SK-N-SH (cell line): ENCODE results near the gene GABRG3. TPM values are rescaled to one million over a fixed set of nuclear protein-coding genes. Genes with fewer than 3 reads are reported as not detected.

Experiments
- CTCF ChIA-PET: fragments of 300-600, 350-600 bp; formaldehyde crosslinking; extraction: SDS; loops from one replicate; lab custom pipeline; 2021; lab: Yijun Ruan, JAX
- POLR2A ChIA-PET: fragments of 350-600 bp; sonication (Branson Sonifier 250); formaldehyde crosslinking; extraction: SDS; loops from one replicate; lab custom pipeline; 2020; ENCODE audit warnings: antibody characterized with exemption, inconsistent platforms; lab: Yijun Ruan, JAX
- DNase-seq: peaks from one replicate; pipeline ENCODE4 v3.0.0; 2012
- H2AFZ ChIP-seq: fragments of 200-600 bp; sonication (generic); 2 replicates; pipeline ENCODE4 v1.8.1; 2016; ENCODE audit warnings: antibody characterized with exemption, mild to moderate bottlenecking, low read depth
- H3F3A ChIP-seq: fragments of 200-600 bp; sonication (generic); replicated peaks from 2 replicates; pipeline ENCODE3; 2016; ENCODE audit warnings: antibody characterized with exemption, mild to moderate bottlenecking; ENCODE audit not compliant: insufficient read depth
- H3K27ac ChIP-seq, 2 experiments: fragments of 200-500 bp in 1 of 2; fragments of 200-600 bp in 1 of 2; sonication (Bioruptor generic) in 1 of 2; sonication (generic), shearing (Covaris generic) in 1 of 2; 2 replicates each; pipeline versions ENCODE4 v1.5.1 to v1.6.1; 2014 to 2016; ENCODE audit warnings: low read depth in 2 of 2, inconsistent platforms in 1 of 2, low read length in 1 of 2, mild to moderate bottlenecking in 1 of 2, mixed read lengths in 1 of 2
- H3K27me3 ChIP-seq: fragments of 200-600 bp; sonication (generic), shearing (Covaris generic); 2 replicates; pipeline ENCODE4 v1.6.1; 2016; ENCODE audit warnings: mixed run types; ENCODE audit not compliant: insufficient read depth
- H3K36me3 ChIP-seq, 2 experiments: fragments of 200-500 bp in 1 of 2; fragments of 200-600 bp in 1 of 2; sonication (Bioruptor generic) in 1 of 2; sonication (generic) in 1 of 2; replicated peaks in 1 of 2; 2 replicates each; pipeline versions ENCODE3 to v1.5.1; 2014 to 2016; ENCODE audit warnings: low read length in 1 of 2, mild to moderate bottlenecking in 1 of 2; ENCODE audit not compliant: insufficient read depth in 2 of 2, control insufficient read depth in 1 of 2
- H3K4me1 ChIP-seq, 2 experiments: fragments of 200-500 bp in 1 of 2; fragments of 200-600 bp in 1 of 2; sonication (Bioruptor generic) in 1 of 2; sonication (generic), shearing (Covaris generic) in 1 of 2; 2 replicates each; pipeline versions ENCODE4 v1.5.1 to v1.6.1; 2014 to 2016; ENCODE audit warnings: low read depth in 1 of 2, low read length in 1 of 2, mixed run types in 1 of 2; ENCODE audit not compliant: insufficient read depth in 2 of 2, control insufficient read depth in 1 of 2
- H3K4me2 ChIP-seq: fragments of 200-600 bp; sonication (generic), shearing (Covaris generic); 2 replicates; pipeline ENCODE4 v1.6.1; 2017; ENCODE audit warnings: mixed run types
- H3K4me3 ChIP-seq, 2 experiments: fragments of 200-500 bp in 1 of 2; fragments of 200-600 bp in 1 of 2; sonication (Bioruptor generic) in 1 of 2; sonication (generic), shearing (Covaris generic) in 1 of 2; 2 replicates each; pipeline versions ENCODE4 v1.5.1 to v1.8.1; 2014 to 2016; ENCODE audit warnings: low read depth in 2 of 2, inconsistent platforms in 1 of 2, low read length in 1 of 2, mild to moderate bottlenecking in 1 of 2, mixed read lengths in 1 of 2, moderate library complexity in 1 of 2
- H3K79me2 ChIP-seq: fragments of 200-600 bp; sonication (generic); 2 replicates; pipeline ENCODE4 v1.8.1; 2017; ENCODE audit warnings: mild to moderate bottlenecking; ENCODE audit not compliant: insufficient read depth
- H3K9ac ChIP-seq: fragments of 200-600 bp; sonication (generic); 2 replicates; pipeline ENCODE4 v1.6.1; 2017; ENCODE audit warnings: mixed run types
- H3K9me2 ChIP-seq: fragments of 200-600 bp; sonication (generic); 2 replicates; pipeline ENCODE4 v1.6.1; 2017; ENCODE audit warnings: mixed run types
- H3K9me3 ChIP-seq: fragments of 200-600 bp; sonication (generic); 2 replicates; pipeline ENCODE4 v1.6.1; 2017; ENCODE audit warnings: mixed run types, mild to moderate bottlenecking, moderate library complexity
- H4K20me1 ChIP-seq: fragments of 200-600 bp; sonication (generic); 2 replicates; pipeline ENCODE4 v1.6.1; 2017; ENCODE audit warnings: mild to moderate bottlenecking, mixed run types; ENCODE audit not compliant: insufficient read depth
- CHD2 ChIP-seq: fragments of 150-350 bp; IDR thresholded peaks from 2 replicates; pipeline ENCODE4 v1.6.1; 2018; ENCODE audit warnings: low read length; ENCODE audit not compliant: partially characterized antibody
- ELF1 ChIP-seq: IDR thresholded peaks from 2 replicates; pipeline ENCODE4 v1.4.0; 2012
- EP300 ChIP-seq, 2 experiments: IDR thresholded peaks; 2 replicates each; pipeline versions ENCODE4 v1.4.0 to v1.6.1; 2012; ENCODE audit warnings: borderline replicate concordance in 1 of 2, low read depth in 1 of 2, low read length in 1 of 2
- FOXJ3 ChIP-seq: sonication (generic); formaldehyde crosslinking; IDR thresholded peaks from 2 replicates; pipeline ENCODE4 v1.5.1; 2020; ENCODE audit warnings: mild to moderate bottlenecking, missing genetic modification reagents
- FOXM1 ChIP-seq: IDR thresholded peaks from 2 replicates; pipeline ENCODE4 v1.4.0; 2012; ENCODE audit warnings: low read depth, mild to moderate bottlenecking
- GABPA ChIP-seq: IDR thresholded peaks from 2 replicates; pipeline ENCODE4 v1.4.0; 2012; ENCODE audit warnings: low read depth, mild to moderate bottlenecking
- NFIC ChIP-seq: IDR thresholded peaks from 2 replicates; pipeline ENCODE4 v1.4.0; 2012; ENCODE audit warnings: borderline replicate concordance
- NRF1 ChIP-seq: IDR thresholded peaks from 2 replicates; pipeline ENCODE4 v1.6.1; 2012; ENCODE audit warnings: low read depth, mild to moderate bottlenecking, low read length
- POLR2AphosphoS5 ChIP-seq: IDR thresholded peaks from 2 replicates; pipeline ENCODE4 v1.6.1; 2012; ENCODE audit warnings: low read depth, low read length
- RAD21 ChIP-seq: IDR thresholded peaks from 2 replicates; pipeline ENCODE4 v1.6.1; 2012; ENCODE audit warnings: mild to moderate bottlenecking, low read length
- REST ChIP-seq: IDR thresholded peaks from 2 replicates; pipeline ENCODE4 v1.6.1; 2012; ENCODE audit warnings: mild to moderate bottlenecking, low read depth, low read length, moderate library complexity
- RFX5 ChIP-seq: IDR thresholded peaks from 2 replicates; pipeline ENCODE4 v1.6.1; 2012; ENCODE audit warnings: mild to moderate bottlenecking, improper control_type of control experiment, low read length
- RXRA ChIP-seq: IDR thresholded peaks from 2 replicates; pipeline ENCODE4 v1.4.0; 2012; ENCODE audit warnings: low read depth, mild to moderate bottlenecking, borderline replicate concordance
- SIN3A ChIP-seq: IDR thresholded peaks from 2 replicates; pipeline ENCODE4 v1.6.1; 2012; ENCODE audit warnings: low read depth, mild to moderate bottlenecking, low read length, moderate library complexity, borderline replicate concordance
- SMC3 ChIP-seq: IDR thresholded peaks from 2 replicates; pipeline ENCODE4 v1.6.1; 2012; ENCODE audit warnings: low read depth, low read length, improper control_type of control experiment
- TEAD4 ChIP-seq: IDR thresholded peaks from 2 replicates; pipeline ENCODE4 v1.4.0; 2012; ENCODE audit warnings: mild to moderate bottlenecking, borderline replicate concordance; ENCODE audit not compliant: insufficient read depth
- USF1 ChIP-seq: IDR thresholded peaks from 2 replicates; pipeline ENCODE4 v1.4.0; 2012; ENCODE audit warnings: low read depth, borderline replicate concordance
- YY1 ChIP-seq: IDR thresholded peaks from 2 replicates; pipeline ENCODE4 v1.4.0; 2012; ENCODE audit warnings: low read depth, mild to moderate bottlenecking
- WGBS: methylation state at CpG from one replicate; pipeline ENCODE4 v1.1.6; 2017; ENCODE audit warnings: low lambda C conversion rate; 5-methylcytosine and 5-hydroxymethylcytosine counted together
- polyA plus RNA-seq, 3 experiments: library from polyadenylated mRNA; depleted of rRNA; stranded (reverse); fragments of >200 nt; gene quantifications; 2 replicates each; pipeline ENCODE4 v1.2.3, GENCODE V29; 2012
- TF ChIP-seq, protein P1 (sequence below): IDR thresholded peaks from 2 replicates; pipeline ENCODE4 v1.4.0; 2012; ENCODE audit warnings: low read depth, borderline replicate concordance
- TF ChIP-seq, protein P2 (sequence below): IDR thresholded peaks from 2 replicates; pipeline ENCODE4 v1.4.0; 2012; ENCODE audit warnings: low read depth

The GABRG3 gene
- polyA plus RNA-seq, 1 of the 3 experiments (the other 2 are of a cell fraction) = not detected

DNA sequence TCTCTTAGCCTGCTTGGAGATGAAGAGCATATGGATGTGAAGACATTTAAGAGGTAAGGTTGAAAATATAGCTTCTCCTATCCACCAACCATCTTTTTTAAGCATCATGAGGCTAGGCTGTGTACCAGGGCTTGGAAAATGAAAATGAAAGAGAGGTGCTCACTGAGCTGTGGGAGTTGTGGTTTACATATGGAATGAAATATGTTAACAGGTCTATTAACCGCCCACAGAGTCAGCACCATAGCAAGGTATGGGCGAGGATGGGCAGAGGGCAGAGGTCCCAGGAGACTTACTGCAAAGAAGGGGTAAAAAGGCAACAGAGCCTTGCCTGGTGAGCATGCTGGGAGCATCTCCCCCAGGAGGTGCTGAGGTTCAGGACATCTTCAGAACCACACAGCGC, 273.1 kb downstream of the GABRG3 start:
- H3K9me2 ChIP-seq = no peaks in the 10 kb centered on the region
- 44% methylated on average over 2 of the region's 3 CpGs for WGBS
- no peak overlapping the region for H3K4me2 ChIP-seq
- TF ChIP-seq POLR2AphosphoS5 (no peak), RAD21 (no peak), ELF1 (no peak), NRF1 (no peak), CHD2 (no peak), USF1 (no peak)
- TF ChIP-seq, protein P1, sequence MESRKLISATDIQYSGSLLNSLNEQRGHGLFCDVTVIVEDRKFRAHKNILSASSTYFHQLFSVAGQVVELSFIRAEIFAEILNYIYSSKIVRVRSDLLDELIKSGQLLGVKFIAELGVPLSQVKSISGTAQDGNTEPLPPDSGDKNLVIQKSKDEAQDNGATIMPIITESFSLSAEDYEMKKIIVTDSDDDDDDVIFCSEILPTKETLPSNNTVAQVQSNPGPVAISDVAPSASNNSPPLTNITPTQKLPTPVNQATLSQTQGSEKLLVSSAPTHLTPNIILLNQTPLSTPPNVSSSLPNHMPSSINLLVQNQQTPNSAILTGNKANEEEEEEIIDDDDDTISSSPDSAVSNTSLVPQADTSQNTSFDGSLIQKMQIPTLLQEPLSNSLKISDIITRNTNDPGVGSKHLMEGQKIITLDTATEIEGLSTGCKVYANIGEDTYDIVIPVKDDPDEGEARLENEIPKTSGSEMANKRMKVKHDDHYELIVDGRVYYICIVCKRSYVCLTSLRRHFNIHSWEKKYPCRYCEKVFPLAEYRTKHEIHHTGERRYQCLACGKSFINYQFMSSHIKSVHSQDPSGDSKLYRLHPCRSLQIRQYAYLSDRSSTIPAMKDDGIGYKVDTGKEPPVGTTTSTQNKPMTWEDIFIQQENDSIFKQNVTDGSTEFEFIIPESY = no peak
- H3K36me3 ChIP-seq = no peaks in the 10 kb centered on the region
- no peak overlapping the region for H2AFZ ChIP-seq
- ChIA-PET CTCF (interaction anchor here (1.0 to 2.5 kb wide), 2 partner anchors 115 to 353 kb away, joined by 3 to 7 read pairs; no protein-coding TSS in a partner anchor), POLR2A (no interaction called here)
- no peak overlapping the region for H3K27ac ChIP-seq
- H3K9ac ChIP-seq = no peak overlapping the region
- no peaks in the 10 kb centered on the region for H4K20me1 ChIP-seq
- no peaks in the 10 kb centered on the region for H3K79me2 ChIP-seq
- DNase-seq = no peak
- H3K27me3 ChIP-seq = no peaks in the 10 kb centered on the region
- no peak overlapping the region for H3K4me3 ChIP-seq
- H3K4me1 ChIP-seq = peaks cover 0 to 8% of the 10 kb centered on the region in 2 experiments; a peak in 1 of 4 replicates
- no peaks in the 10 kb centered on the region for H3K9me3 ChIP-seq
- no peaks in the 10 kb centered on the region for H3F3A ChIP-seq

- DNase-seq = no peak
- no peak for TF ChIP-seq TEAD4
- no peak for TF ChIP-seq EP300 (IDR thresholded peaks at IDR 0.05; ENCODE audit: borderline replicate concordance in 1 of 2, low read depth in 1 of 2, low read length in 1 of 2)
- no peak for TF ChIP-seq FOXJ3 (CRISPR knock-in tag)
- TF ChIP-seq ELF1 = no peak
- no peak for TF ChIP-seq REST
- no peak for TF ChIP-seq YY1
- no peak for TF ChIP-seq USF1
- no peak for TF ChIP-seq RXRA
- no peak for TF ChIP-seq GABPA
- TF ChIP-seq RFX5 = no peak
- no peak for TF ChIP-seq NFIC
- no peak for TF ChIP-seq FOXM1
- no peak for TF ChIP-seq SIN3A
- TF ChIP-seq, protein P2, sequence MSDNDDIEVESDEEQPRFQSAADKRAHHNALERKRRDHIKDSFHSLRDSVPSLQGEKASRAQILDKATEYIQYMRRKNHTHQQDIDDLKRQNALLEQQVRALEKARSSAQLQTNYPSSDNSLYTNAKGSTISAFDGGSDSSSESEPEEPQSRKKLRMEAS = no peak
- TF ChIP-seq SMC3 = no peak
These were observed 277.3 kb downstream of the GABRG3 start for GRCh38 chr15:27248251-27248650.

More at GRCh38 chr15:27248251-27248650, 277.3 kb downstream of the GABRG3 start:
- no peak overlapping the region for H3K27ac ChIP-seq
- POLR2A ChIA-PET = no interaction called here
- CTCF ChIA-PET = no interaction called here
- no peaks in the 10 kb centered on the region for H3K9me3 ChIP-seq
- no peak overlapping the region for H3K9ac ChIP-seq
- H3F3A ChIP-seq = no peaks in the 10 kb centered on the region
- no peaks in the 10 kb centered on the region for H3K36me3 ChIP-seq
- no peaks in the 10 kb centered on the region for H3K27me3 ChIP-seq
- no peaks in the 10 kb centered on the region for H3K9me2 ChIP-seq
- H3K4me1 ChIP-seq = peaks cover 0 to 22% of the 10 kb centered on the region in 2 experiments; a peak in 1 of 4 replicates
- no peak overlapping the region for H3K4me3 ChIP-seq
- H3K79me2 ChIP-seq = no peaks in the 10 kb centered on the region
- H3K4me2 ChIP-seq = no peak overlapping the region
- no peaks in the 10 kb centered on the region for H4K20me1 ChIP-seq
- 51% methylated on average over 3 of the region's 3 CpGs for WGBS
- H2AFZ ChIP-seq = no peak overlapping the region
